ENCODE data around the gene C9orf72.
"Not testable (repeated sequence)": the region's sequence is repeated elsewhere in the genome, so short reads cannot be mapped to it uniquely, and the experiment has no call there.

Gene C9orf72

DNA sequence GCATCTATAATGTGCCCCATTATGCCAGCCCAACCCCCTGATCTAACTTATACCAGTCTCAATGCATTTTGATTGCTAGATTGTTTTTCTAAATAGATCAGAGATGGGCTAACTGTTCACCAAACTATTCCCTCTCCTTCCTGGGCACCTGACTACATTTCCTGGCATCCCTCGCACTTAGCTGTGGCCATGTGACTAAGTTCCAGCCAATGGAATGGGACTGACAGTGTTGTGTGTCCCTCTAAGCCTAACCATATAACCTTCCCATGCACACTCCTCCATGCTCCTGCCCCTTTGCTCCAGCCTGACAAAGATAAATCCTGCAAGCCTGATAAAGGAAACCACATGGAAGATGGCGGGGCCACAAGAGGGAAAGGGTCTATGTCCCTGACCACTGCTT, 61.5 kb downstream of the C9orf72 start:
- TF ChIP-seq CTCF (IDR thresholded peaks at IDR 0.05; ENCODE audit: control insufficient read depth, extremely low read depth, insufficient read depth), result no peak
- H3K4me3 ChIP-seq (ENCODE audit: low read depth, low read length), result no peak overlapping the region
- no peak for DNase-seq (ENCODE audit: low read depth)

DNA sequence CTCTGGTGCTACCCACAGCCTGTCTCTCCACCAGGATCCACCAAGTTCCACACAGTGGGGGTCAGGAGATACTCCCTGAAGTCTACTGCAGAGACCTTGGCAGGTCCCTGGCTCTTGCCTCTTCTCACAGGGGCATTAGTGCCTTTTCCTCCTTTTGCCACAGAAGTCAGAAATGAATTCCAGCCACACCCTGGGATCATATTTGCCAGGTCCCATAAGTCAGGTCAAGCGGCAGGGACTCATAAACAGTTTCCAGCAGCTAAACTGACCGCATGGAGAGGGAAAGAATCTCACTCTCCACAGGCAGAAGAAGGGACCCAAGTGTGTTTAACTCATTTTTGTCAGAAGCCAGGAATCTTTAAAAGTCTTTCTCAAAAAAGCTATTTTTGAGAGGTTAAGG, 62.5 kb downstream of the C9orf72 start:
- no peak overlapping the region for H3K4me3 ChIP-seq (ENCODE audit: low read depth, low read length)
- TF ChIP-seq CTCF (IDR thresholded peaks at IDR 0.05; ENCODE audit: control insufficient read depth, extremely low read depth, insufficient read depth), result no peak
- no peak for DNase-seq (ENCODE audit: low read depth)

- no peak for DNase-seq (ENCODE audit: low read depth)
- H3K4me3 ChIP-seq (ENCODE audit: low read depth, low read length), result no peak overlapping the region
- no peak for TF ChIP-seq CTCF (IDR thresholded peaks at IDR 0.05; ENCODE audit: control insufficient read depth, extremely low read depth, insufficient read depth)
Measured at GRCh38 chr9:27506981-27507380, 66.3 kb downstream of the C9orf72 start.

DNA sequence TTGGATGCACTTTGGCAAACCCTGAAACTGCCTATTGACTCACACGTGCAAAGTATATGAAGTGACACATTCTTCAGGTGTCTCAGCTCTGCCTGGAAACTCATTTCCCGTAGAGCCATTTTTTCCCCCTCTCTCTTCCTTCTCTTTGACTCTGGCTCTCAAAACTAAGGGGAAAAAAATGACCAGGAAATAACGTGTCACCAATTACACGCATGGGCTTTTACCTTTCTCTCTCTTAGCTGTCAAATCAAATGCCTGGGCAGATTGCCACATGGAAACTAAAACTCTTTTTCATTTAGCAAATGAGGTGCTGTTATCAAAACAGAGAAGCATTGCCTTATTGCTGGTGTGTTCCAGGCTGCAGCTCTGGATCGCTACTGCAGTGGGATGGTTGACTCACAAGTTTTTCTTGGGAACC, 67.5 kb downstream of the C9orf72 start:
- no peak overlapping the region for H3K4me3 ChIP-seq (ENCODE audit: low read depth, low read length)
- no peak for DNase-seq (ENCODE audit: low read depth)
- no peak for TF ChIP-seq CTCF (IDR thresholded peaks at IDR 0.05; ENCODE audit: control insufficient read depth, extremely low read depth, insufficient read depth)

DNA sequence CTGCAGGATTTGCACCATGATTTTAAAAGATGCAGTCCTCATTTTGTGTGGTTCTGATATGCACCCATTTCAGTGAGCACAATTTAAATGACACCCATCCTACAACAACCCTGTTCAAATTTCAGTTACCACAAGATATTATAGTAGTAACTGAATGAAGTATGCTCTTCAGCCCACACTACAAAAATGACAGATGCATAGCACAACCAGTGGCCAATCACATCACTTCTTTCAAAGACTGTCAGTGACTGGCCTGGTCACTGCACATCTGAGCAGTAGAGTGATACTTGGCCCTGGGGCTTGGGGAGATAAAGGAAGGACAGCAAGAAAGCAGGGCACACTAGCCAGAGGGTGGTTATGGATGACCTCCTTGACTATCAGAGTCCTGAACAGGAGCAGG, 69.0 kb downstream of the C9orf72 start:
- TF ChIP-seq CTCF (IDR thresholded peaks at IDR 0.05; ENCODE audit: control insufficient read depth, extremely low read depth, insufficient read depth), result no peak
- H3K4me3 ChIP-seq (ENCODE audit: low read depth, low read length), result no peak overlapping the region
- DNase-seq (ENCODE audit: low read depth), result no peak

DNA sequence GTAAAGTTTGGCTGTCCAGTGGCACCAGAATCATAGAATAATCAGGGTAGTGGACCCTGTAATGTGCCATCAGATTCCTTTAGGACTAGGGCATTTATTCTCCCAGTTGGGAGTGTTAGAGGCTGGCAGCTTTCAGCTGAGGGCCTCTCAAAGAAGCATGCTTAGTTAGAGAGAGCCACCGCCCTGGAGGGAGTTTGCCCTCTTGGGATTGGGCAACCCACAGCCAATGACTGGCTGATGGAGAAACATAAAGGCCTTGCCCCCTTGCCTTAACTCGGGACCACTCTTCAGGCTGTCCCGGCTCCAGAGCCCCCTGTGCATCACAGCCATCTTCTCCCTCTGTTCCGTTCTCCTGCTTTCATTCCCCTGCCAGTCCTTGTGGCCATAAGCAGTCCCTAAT, 69.7 kb downstream of the C9orf72 start:
- DNase-seq (ENCODE audit: low read depth), result no peak
- no peak overlapping the region for H3K4me3 ChIP-seq (ENCODE audit: low read depth, low read length)
- no peak for TF ChIP-seq CTCF (IDR thresholded peaks at IDR 0.05; ENCODE audit: control insufficient read depth, extremely low read depth, insufficient read depth)

GRCh38 chr9:27500902-27501301, 72.4 kb downstream of the C9orf72 start:
- H3K4me3 ChIP-seq (ENCODE audit: low read depth, low read length); DNase-seq (ENCODE audit: low read depth): not testable (repeated sequence)

DNA sequence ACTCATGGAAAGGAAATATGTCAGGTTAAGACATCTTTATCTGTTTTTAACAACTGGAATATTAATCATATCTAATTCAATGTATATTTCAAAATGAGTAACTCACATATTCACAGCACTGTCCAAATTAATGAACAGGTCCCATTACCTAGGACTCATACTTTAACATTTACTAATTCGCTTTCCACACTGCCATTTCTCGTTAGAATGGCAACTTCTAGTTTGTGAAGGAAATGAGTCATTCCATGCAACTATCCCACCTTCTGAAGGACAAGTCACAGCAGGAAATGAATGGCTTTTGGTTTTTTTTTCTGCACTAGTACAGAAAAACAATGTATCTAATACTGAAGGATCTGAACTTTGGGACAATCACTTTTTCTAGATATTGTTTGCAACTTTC, 73.8 kb downstream of the C9orf72 start:
- no peak for TF ChIP-seq CTCF (IDR thresholded peaks at IDR 0.05; ENCODE audit: control insufficient read depth, extremely low read depth, insufficient read depth)
- DNase-seq (ENCODE audit: low read depth), result no peak
- no peak overlapping the region for H3K4me3 ChIP-seq (ENCODE audit: low read depth, low read length)

Measured in LNCaP clone FGC (cell line).